Measurements from ENCODE around the gene CTSL. TPM values are rescaled to one million over a fixed set of nuclear protein-coding genes. Genes with fewer than 3 reads are reported as not detected.
"Not testable (repeated sequence)": the region's sequence is repeated elsewhere in the genome, so short reads cannot be mapped to it uniquely, and the experiment has no call there.

The CTSL gene
- total RNA-seq, 1 experiment from 2014 or later = 32.2 TPM

GRCh38 chr9:87749335-87750035 is 23.6 kb downstream of the CTSL start:
- no peak overlapping the region for H3K27ac ChIP-seq
- no peak overlapping the region for H3K4me3 ChIP-seq
- no peaks in the 10 kb centered on the region for H3K36me3 ChIP-seq
- no peaks in the 10 kb centered on the region for H3K4me1 ChIP-seq
- H3K27me3 ChIP-seq = no peaks in the 10 kb centered on the region
- no peak for DNase-seq
- peaks cover 3% of the 10 kb centered on the region; the same call in 1 of the 2 replicates for H3K9me3 ChIP-seq (replicated peaks)

- no peak for DNase-seq
- Histone ChIP-seq H3K4me1 (no peaks in the 10 kb centered on the region), H3K36me3 (no peaks in the 10 kb centered on the region), H3K27me3 (no peaks in the 10 kb centered on the region), H3K4me3 (no peak overlapping the region), H3K9me3 (replicated peaks) (peaks cover 3% of the 10 kb centered on the region; the same call in 1 of the 2 replicates), H3K27ac (no peak overlapping the region)
These were observed 24.8 kb downstream of the CTSL start for GRCh38 chr9:87750726-87751125.

DNA sequence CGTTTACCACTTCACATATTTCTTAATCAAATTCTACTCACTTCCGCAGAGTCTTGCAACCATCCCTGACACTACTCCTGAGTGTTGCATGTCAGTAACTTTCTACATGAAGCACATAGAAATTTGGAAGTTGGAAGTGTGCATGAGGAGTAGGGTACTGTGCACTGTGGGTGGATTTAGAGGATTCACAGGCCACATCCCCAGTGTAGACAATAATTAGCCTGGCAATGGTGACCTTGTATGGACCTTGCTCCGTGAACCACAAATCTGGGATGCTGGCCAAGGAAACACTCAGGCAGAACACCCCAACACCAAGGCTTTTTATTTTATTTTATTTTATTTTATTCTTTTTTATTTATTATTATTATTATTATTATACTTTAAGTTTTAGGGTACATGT is 25.5 kb downstream of the CTSL start:
- Histone ChIP-seq H3K9me3 (replicated peaks) (no peaks in the 10 kb centered on the region; the same call in 1 of the 2 replicates), H3K4me1 (no peaks in the 10 kb centered on the region), H3K4me3 (no peak overlapping the region), H3K27ac (no peak overlapping the region), H3K27me3 (no peaks in the 10 kb centered on the region), H3K36me3 (no peaks in the 10 kb centered on the region)
- no peak for DNase-seq

GRCh38 chr9:87751868-87752267 is 25.9 kb downstream of the CTSL start:
- DNase-seq = no peak
- Histone ChIP-seq H3K9me3 (replicated peaks) (no peaks in the 10 kb centered on the region; the same call in 1 of the 2 replicates), H3K4me1 (no peaks in the 10 kb centered on the region), H3K27me3 (no peaks in the 10 kb centered on the region), H3K36me3 (no peaks in the 10 kb centered on the region), H3K4me3 (no peak overlapping the region), H3K27ac (no peak overlapping the region)

GRCh38 chr9:87753313-87753712 is 27.4 kb downstream of the CTSL start:
- no peaks in the 10 kb centered on the region for H3K27me3 ChIP-seq
- H3K27ac ChIP-seq = no peak overlapping the region
- H3K4me3 ChIP-seq = no peak overlapping the region
- no peaks in the 10 kb centered on the region for H3K4me1 ChIP-seq
- DNase-seq = no peak
- H3K36me3 ChIP-seq = no peaks in the 10 kb centered on the region
- no peaks in the 10 kb centered on the region; the same call in 1 of the 2 replicates for H3K9me3 ChIP-seq (replicated peaks)

DNA sequence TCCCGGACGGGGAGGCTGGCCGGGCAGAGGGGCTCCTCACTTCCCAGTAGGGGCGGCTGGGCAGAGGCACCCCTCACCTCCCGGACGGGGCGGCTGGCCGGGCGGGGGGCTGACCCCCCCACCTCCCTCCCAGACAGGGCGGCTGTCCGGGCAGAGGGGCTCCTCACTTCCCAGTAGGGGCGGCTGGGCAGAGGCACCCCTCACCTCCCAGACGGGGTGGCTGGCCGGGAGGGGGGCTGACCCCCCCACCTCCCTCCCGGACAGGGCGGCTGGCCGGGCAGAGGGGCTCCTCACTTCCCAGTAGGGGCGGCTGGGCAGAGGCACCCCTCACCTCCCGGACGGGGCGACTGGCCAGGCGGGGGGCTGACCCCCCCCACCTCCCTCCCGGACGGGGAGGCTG is 32.4 kb downstream of the CTSL start:
- H3K9me3 ChIP-seq (replicated peaks); H3K27me3 ChIP-seq; H3K4me3 ChIP-seq; H3K27ac ChIP-seq; H3K36me3 ChIP-seq; DNase-seq: not testable (repeated sequence)
- peaks cover 13% of the 10 kb centered on the region; the same call in 1 of the 2 replicates for H3K4me1 ChIP-seq

GRCh38 chr9:87759980-87760379 is 34.1 kb downstream of the CTSL start:
- not testable (repeated sequence) for H3K9me3 ChIP-seq (replicated peaks); H3K27me3 ChIP-seq; H3K27ac ChIP-seq; H3K36me3 ChIP-seq; DNase-seq; H3K4me3 ChIP-seq
- peaks cover 13% of the 10 kb centered on the region; the same call in 1 of the 2 replicates for H3K4me1 ChIP-seq

DNA sequence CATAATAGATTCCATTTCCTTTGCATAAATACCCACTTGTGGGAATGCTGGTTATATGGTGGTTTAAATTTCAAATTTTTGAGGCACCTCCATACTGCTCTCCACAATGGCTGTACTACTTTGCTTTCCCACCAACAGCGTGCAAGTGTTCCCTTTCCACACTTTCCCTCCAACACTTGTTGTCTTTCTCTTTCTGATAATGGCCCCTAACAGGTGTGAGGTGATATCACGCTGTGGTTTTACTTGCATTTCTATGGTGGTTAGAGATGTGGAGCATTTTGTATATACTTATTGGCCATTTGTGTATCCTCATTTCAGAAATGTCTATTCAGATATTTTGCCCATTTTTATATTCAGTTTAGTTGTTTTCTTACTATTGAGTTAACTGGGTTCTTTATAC is 34.6 kb downstream of the CTSL start:
- no peak overlapping the region for H3K4me3 ChIP-seq
- no peak overlapping the region for H3K27ac ChIP-seq
- H3K36me3 ChIP-seq = no peaks in the 10 kb centered on the region
- H3K9me3 ChIP-seq (replicated peaks) = peaks cover 3% of the 10 kb centered on the region
- H3K4me1 ChIP-seq = peaks cover 13% of the 10 kb centered on the region; the same call in 1 of the 2 replicates
- peak; percentile 35 to 75 for DNase-seq
- no peaks in the 10 kb centered on the region for H3K27me3 ChIP-seq

DNA sequence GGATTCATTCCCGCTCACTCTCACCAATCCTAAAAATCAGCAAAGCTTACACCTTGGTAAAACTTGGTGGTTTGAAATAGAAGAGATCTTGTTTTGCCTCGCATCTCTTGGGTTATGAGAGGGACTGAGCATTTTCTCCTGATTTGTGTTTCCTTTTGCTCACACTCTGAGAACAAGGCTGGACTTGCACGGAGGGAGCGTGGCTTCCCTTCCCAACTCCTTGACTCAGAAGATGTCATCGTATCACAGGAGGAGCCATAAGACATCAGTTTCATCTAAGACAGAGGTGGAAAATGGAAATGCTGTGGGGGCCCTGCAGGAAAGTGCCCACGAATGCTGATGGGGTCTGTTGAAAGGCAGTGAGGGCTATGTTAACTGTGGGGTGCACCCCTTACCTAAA is 37.4 kb downstream of the CTSL start:
- Histone ChIP-seq H3K27ac (no peak overlapping the region), H3K4me3 (no peak overlapping the region), H3K27me3 (no peaks in the 10 kb centered on the region), H3K4me1 (peaks cover 13% of the 10 kb centered on the region; the same call in 1 of the 2 replicates), H3K9me3 (replicated peaks) (peaks cover 3% of the 10 kb centered on the region; the same call in 1 of the 2 replicates), H3K36me3 (no peaks in the 10 kb centered on the region; the same call in 1 of the 2 replicates)
- no peak for DNase-seq

DNA sequence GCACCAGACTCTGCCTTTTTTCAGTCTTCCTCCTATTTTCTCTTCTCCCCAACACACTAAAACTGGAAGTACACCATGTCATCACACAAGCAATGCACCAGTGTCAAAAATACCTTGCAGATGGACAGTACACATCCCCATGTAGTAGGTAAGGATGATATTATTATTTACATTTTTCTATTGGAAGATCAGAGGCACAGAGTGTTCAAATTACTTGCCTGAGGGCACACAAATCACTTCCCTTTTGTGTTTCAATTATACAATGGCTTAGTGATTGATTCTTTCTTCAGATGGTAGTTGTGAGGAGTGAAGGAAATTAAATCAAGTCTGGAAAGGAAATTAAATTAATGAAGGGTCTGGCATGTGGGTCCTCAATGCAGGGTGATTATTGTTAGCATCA is 39.6 kb downstream of the CTSL start:
- H3K4me1 ChIP-seq = peaks cover 17% of the 10 kb centered on the region; the same call in 1 of the 2 replicates
- H3K27ac ChIP-seq = no peak overlapping the region
- H3K9me3 ChIP-seq (replicated peaks) = no peaks in the 10 kb centered on the region
- no peaks in the 10 kb centered on the region for H3K27me3 ChIP-seq
- no peak overlapping the region for H3K4me3 ChIP-seq
- DNase-seq = no peak
- H3K36me3 ChIP-seq = no peaks in the 10 kb centered on the region; the same call in 1 of the 2 replicates

DNA sequence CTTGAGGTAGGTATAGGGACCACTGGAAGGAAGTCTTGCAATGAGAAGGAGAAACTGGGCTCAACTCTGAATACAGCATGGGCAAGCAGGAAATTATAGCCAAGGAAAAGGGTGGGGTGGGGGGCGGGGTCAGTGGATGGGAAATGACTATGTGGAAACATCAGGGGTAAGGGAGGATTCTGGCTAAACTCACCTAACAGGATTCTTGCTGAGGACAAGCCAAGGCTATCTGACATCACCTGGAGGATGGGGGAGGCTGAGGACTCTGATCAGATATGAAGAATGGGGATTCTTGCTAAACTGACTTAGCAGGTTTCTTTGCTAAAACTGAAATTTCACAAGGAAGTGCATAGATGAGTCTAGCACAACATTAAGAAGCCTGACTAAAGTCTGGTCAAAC is 40.8 kb downstream of the CTSL start:
- DNase-seq = no peak
- H3K27me3 ChIP-seq = no peaks in the 10 kb centered on the region
- no peaks in the 10 kb centered on the region; the same call in 1 of the 2 replicates for H3K36me3 ChIP-seq
- H3K4me1 ChIP-seq = peaks cover 10% of the 10 kb centered on the region; the same call in 1 of the 2 replicates
- no peak overlapping the region for H3K4me3 ChIP-seq
- no peaks in the 10 kb centered on the region for H3K9me3 ChIP-seq (replicated peaks)
- H3K27ac ChIP-seq = no peak overlapping the region

DNA sequence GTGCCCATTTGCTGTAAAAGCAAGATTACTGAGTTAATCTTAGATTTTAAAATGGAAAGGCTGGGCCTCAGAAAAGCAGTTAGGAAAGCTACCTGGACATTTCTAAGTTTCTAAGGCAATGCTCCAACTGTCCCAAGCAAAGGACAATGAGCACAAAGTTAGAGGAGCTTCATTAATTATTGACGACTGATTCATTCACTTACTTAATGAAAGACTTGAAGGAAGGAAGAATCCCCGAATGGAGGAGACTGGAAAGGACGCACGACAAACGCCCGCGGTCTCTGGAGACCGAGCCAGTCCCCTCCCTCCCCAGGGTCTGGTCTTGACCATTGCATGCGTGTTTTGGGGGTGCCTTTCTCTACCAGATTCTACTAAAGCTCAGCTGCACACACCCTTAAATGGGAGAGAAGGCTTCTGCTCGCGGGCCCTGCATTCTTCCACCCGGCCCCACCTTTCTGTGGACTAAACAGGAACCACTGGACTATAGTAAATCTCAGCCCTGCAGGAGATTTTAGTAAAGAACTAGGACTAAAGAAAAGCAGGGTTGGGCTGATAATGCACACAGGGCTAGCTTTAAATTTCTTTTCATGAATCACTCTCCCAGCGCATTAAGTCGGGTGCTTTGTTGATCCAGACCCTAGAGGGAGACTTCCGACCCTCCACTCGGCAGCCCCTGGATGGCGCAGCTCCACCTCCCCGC is 44.8 kb downstream of the CTSL start:
- Histone ChIP-seq H3K27me3 (no peaks in the 10 kb centered on the region), H3K27ac (no peak overlapping the region), H3K4me1 (peaks cover 8% of the 10 kb centered on the region; the same call in 1 of the 2 replicates), H3K4me3 (no peak overlapping the region), H3K36me3 (no peaks in the 10 kb centered on the region; the same call in 1 of the 2 replicates), H3K9me3 (replicated peaks) (no peaks in the 10 kb centered on the region)
- DNase-seq = no peak

- no peak for DNase-seq
- no peaks in the 10 kb centered on the region for H3K9me3 ChIP-seq (replicated peaks)
- H3K27ac ChIP-seq = no peak overlapping the region
- H3K4me3 ChIP-seq = no peak overlapping the region
- H3K27me3 ChIP-seq = no peaks in the 10 kb centered on the region
- no peaks in the 10 kb centered on the region; the same call in 1 of the 2 replicates for H3K36me3 ChIP-seq
- peaks cover 8% of the 10 kb centered on the region; the same call in 1 of the 2 replicates for H3K4me1 ChIP-seq
These were observed 45.5 kb downstream of the CTSL start for GRCh38 chr9:87771316-87772006.

DNA sequence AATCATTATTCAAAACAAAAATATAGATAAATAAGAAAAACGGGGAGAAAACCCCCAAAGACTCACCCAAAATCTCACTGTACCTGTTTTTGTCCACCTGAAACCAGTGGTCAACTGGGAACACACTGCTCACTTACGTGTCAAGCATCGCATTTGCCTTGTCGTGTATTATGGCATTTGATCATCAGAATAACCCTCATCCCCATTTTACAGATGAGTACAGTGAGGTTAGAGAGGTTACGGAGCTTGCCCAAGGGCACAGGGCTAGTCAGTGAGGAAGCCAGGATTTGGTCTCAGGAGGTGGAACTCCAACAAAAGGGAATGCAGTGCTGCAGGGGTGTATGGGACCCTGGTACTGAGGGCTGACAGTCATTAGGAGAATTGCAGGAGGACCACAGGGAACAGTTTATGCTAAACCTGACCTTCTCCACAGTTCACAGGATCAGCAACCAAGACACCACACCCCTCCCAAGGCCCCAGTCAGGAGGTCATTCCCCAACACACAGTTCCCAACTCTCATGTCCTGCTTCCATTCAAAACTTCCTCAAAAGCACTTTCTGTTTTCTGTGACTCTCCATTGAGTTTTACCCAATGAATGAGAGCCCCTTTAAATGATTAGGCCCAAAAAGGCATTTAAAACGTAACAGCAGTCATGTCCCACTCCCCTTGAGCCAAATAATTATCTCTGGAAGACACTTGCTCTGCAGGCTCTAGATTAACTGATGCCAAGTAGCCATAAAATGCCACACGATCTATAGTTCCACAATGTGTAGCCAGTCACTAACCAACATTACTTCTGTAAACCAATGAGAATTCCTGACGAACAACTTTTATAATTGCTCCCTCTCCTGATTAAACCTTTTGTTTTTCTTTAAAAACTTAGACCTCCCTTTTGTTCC is 50.8 kb downstream of the CTSL start:
- no peaks in the 10 kb centered on the region for H3K4me1 ChIP-seq
- DNase-seq = no peak
- H3K4me3 ChIP-seq = no peak overlapping the region
- no peaks in the 10 kb centered on the region for H3K27me3 ChIP-seq
- no peak overlapping the region for H3K27ac ChIP-seq
- no peaks in the 10 kb centered on the region; the same call in 1 of the 2 replicates for H3K9me3 ChIP-seq (replicated peaks)
- H3K36me3 ChIP-seq = no peaks in the 10 kb centered on the region
